Uterus (tissue), 2 donors: ENCODE measurements around the gene UCP2.

Source experiments
- CTCF ChIP-seq, 4 experiments: fragments of 200-600 bp in 2 of 4; fragments of 450-650 bp in 2 of 4; sonication (generic) in 2 of 4; IDR thresholded peaks; one replicate each; pipeline ENCODE4 v1.5.1; 2016 to 2019; ENCODE audit warnings: antibody characterized with exemption in 4 of 4, mild to moderate bottlenecking in 2 of 4, moderate library complexity in 1 of 4
- POLR2A ChIP-seq, 2 donors: fragments of 450-650 bp; IDR thresholded peaks; one replicate each; pipeline ENCODE4 v1.6.1; 2016; ENCODE audit warnings: antibody characterized with exemption in 2 of 2, mild to moderate bottlenecking in 1 of 2, moderate library complexity in 1 of 2

- TF ChIP-seq CTCF (IDR thresholded peaks at IDR 0.05) (no peak), POLR2A (IDR thresholded peaks at IDR 0.05) (no peak)
Observed at GRCh38 chr11:73971175-73971719, 11.4 kb downstream of the UCP2 start.
